ENCODE data around the gene ODR4. TPM values are rescaled to one million over a fixed set of nuclear protein-coding genes. Genes with fewer than 3 reads are reported as not detected.
A peak's percentile ranks its signal among the peaks of the same experiment; 100 is the strongest.

The ODR4 gene
- total and polyA plus RNA-seq, 2 experiments from 2014 or later, result 12.6 to 23.0 TPM

DNA sequence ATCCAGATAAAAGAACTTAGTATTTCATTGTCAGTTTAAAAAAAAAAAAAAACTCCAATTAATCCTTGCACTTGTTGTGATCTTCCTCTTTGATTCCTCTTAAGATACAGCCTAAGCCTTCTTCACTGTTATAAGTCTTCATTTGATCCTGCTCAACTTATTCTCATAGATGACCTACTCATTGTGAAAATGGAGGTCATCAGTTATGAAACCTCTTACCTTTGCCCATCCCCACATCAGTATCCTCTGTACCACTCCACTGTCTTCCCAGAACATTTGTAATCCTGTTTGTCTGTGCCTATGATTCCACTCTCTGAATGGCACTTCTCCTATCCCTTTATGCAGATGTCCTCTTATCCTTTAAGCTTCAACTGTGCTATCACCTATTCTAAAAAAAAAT lies 28.0 kb downstream of the ODR4 start:
- H3K9me3 ChIP-seq (ENCODE audit: low read depth), result no peaks in the 10 kb centered on the region
- no peak overlapping the region for H3K9ac ChIP-seq
- H3K9me2 ChIP-seq (ENCODE audit: insufficient read depth), result no peaks in the 10 kb centered on the region
- H3K79me2 ChIP-seq (ENCODE audit: insufficient read depth), result no peaks in the 10 kb centered on the region
- no peak overlapping the region for H3K4me2 ChIP-seq (ENCODE audit: unreplicated experiment)
- in situ Hi-C loops (cut with MboI), result loop anchor here (10.0 kb wide), 1 partner anchor 581 kb away; no protein-coding TSS in a partner anchor
- H2AFZ ChIP-seq, result no peak overlapping the region
- H3K27ac ChIP-seq, result no peak overlapping the region
- DNase-seq, result no peak
- H3F3A ChIP-seq (ENCODE audit: insufficient read depth), result peaks cover 15% of the 10 kb centered on the region; the same call in 1 of the 2 replicates
- H4K20me1 ChIP-seq (ENCODE audit: insufficient read depth), result no peaks in the 10 kb centered on the region
- peaks cover 20% of the 10 kb centered on the region for H3K4me1 ChIP-seq (ENCODE audit: insufficient read depth)
- no peaks in the 10 kb centered on the region for H3K27me3 ChIP-seq (replicated peaks; ENCODE audit: insufficient read depth)
- no peak for TF ChIP-seq EZH2phosphoT487 (IDR thresholded peaks at IDR 0.05; ENCODE audit: insufficient read depth, low read depth)
- TF ChIP-seq EZH2 (IDR thresholded peaks at IDR 0.05; ENCODE audit: insufficient read depth, poor library complexity, severe bottlenecking), result no peak
- H3K4me3 ChIP-seq, result no peak overlapping the region
- H3K36me3 ChIP-seq (ENCODE audit: low read depth), result peaks cover 52% of the 10 kb centered on the region

- peak overlapping the region; percentile 20 for H3K4me2 ChIP-seq (ENCODE audit: unreplicated experiment)
- no peaks in the 10 kb centered on the region for H3K27me3 ChIP-seq (replicated peaks; ENCODE audit: insufficient read depth)
- H3K36me3 ChIP-seq (ENCODE audit: low read depth), result peaks cover 51% of the 10 kb centered on the region
- DNase-seq, result peak; percentile 85
- no peak overlapping the region for H2AFZ ChIP-seq
- H3K9ac ChIP-seq, result peak overlapping the region; percentile 57
- no peaks in the 10 kb centered on the region for H4K20me1 ChIP-seq (ENCODE audit: insufficient read depth)
- H3K9me3 ChIP-seq (ENCODE audit: low read depth), result no peaks in the 10 kb centered on the region
- no peaks in the 10 kb centered on the region for H3K9me2 ChIP-seq (ENCODE audit: insufficient read depth)
- H3K79me2 ChIP-seq (ENCODE audit: insufficient read depth), result no peaks in the 10 kb centered on the region
- in situ Hi-C loops (cut with MboI), result loop anchor here (10.0 kb wide), 1 partner anchor 580 kb away; no protein-coding TSS in a partner anchor
- H3K4me3 ChIP-seq, result no peak overlapping the region
- H3F3A ChIP-seq (ENCODE audit: insufficient read depth), result peaks cover 15% of the 10 kb centered on the region; the same call in 1 of the 2 replicates
- peak overlapping the region; percentile 58 for H3K27ac ChIP-seq
- H3K4me1 ChIP-seq (ENCODE audit: insufficient read depth), result peaks cover 20% of the 10 kb centered on the region
- WGBS, 2 experiments (ENCODE audit: low coverage in 1 of 2, low lambda C conversion rate in 2 of 2, missing lambda C conversion rate in 2 of 2), result 12 to 13% methylated on average over 5 of the region's 5 CpGs
- TF ChIP-seq EZH2 (IDR thresholded peaks at IDR 0.05; ENCODE audit: insufficient read depth, poor library complexity, severe bottlenecking), result no peak
- no peak for TF ChIP-seq EZH2phosphoT487 (IDR thresholded peaks at IDR 0.05; ENCODE audit: insufficient read depth, low read depth)
Observed at GRCh38 chr1:186404454-186405051, 28.9 kb downstream of the ODR4 start.

DNA sequence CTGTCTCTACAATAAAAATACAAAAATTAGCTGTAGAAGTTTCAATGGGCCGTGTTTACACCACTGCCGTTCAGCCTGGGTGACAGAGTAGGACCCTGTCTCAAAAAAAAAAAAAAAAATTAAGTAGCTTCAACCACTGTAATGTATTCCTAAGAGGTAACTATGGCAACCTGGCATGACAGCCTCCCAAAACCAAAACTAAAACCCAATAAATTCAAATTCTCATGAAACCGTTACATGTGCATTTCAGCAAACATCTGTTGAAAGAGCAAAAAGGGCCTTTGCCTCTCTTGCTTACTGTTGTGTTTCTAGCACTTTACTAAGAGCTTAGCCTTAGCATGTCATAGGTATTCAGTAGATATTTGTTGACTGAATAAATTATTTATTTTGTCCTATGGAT lies 33.5 kb downstream of the ODR4 start:
- Histone ChIP-seq H3K9me2 (ENCODE audit: insufficient read depth) (no peaks in the 10 kb centered on the region), H3K9me3 (ENCODE audit: low read depth) (no peaks in the 10 kb centered on the region)

DNA sequence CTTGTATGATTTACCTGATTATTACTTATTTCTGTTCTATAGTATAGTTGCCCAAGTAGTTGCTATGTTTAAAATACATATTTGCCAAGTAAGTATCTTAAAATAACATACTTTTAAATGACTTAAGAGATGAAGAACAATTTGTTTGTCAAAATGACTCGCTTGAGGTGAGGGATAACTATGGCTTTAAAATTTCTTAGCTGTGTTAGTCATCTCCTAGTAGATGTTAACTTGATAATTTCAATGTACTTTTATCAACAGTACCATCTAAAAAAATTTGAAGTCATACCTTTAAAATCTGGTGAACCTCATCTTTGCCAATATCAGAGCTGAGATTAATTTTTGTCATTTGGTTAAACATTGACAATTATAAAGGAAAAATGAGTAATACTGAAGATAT lies 37.7 kb downstream of the ODR4 start:
- no peak for TF ChIP-seq EZH2phosphoT487 (IDR thresholded peaks at IDR 0.05; ENCODE audit: insufficient read depth, low read depth)
- no peak for TF ChIP-seq EZH2 (IDR thresholded peaks at IDR 0.05; ENCODE audit: insufficient read depth, poor library complexity, severe bottlenecking)
- Histone ChIP-seq H3K79me2 (ENCODE audit: insufficient read depth) (no peaks in the 10 kb centered on the region), H4K20me1 (ENCODE audit: insufficient read depth) (no peaks in the 10 kb centered on the region), H3F3A (ENCODE audit: insufficient read depth) (no peaks in the 10 kb centered on the region), H3K27ac (no peak overlapping the region), H3K4me1 (ENCODE audit: insufficient read depth) (peaks cover 9% of the 10 kb centered on the region), H3K4me3 (no peak overlapping the region), H3K4me2 (ENCODE audit: unreplicated experiment) (no peak overlapping the region), H3K9me2 (ENCODE audit: insufficient read depth) (no peaks in the 10 kb centered on the region), H2AFZ (no peak overlapping the region), H3K9me3 (ENCODE audit: low read depth) (no peaks in the 10 kb centered on the region), H3K36me3 (ENCODE audit: low read depth) (peaks cover 48% of the 10 kb centered on the region), H3K27me3 (replicated peaks; ENCODE audit: insufficient read depth) (no peaks in the 10 kb centered on the region), H3K9ac (no peak overlapping the region)
- in situ Hi-C loops (cut with MboI), result no loop called here
- 88 to 91% methylated on average over 1 of the region's 1 CpG for WGBS, 2 experiments (ENCODE audit: low coverage in 1 of 2, low lambda C conversion rate in 2 of 2, missing lambda C conversion rate in 2 of 2)
- DNase-seq, result peak; percentile 26

More for the DNA sequence above, 33.5 kb downstream of the ODR4 start:
- DNase-seq, result no peak
- 71 to 80% methylated on average over 3 of the region's 3 CpGs for WGBS, 2 experiments (ENCODE audit: low coverage in 1 of 2, low lambda C conversion rate in 2 of 2, missing lambda C conversion rate in 2 of 2)
- Histone ChIP-seq H3K27ac (no peak overlapping the region), H3K4me3 (no peak overlapping the region), H2AFZ (no peak overlapping the region), H3F3A (ENCODE audit: insufficient read depth) (no peaks in the 10 kb centered on the region), H4K20me1 (ENCODE audit: insufficient read depth) (no peaks in the 10 kb centered on the region), H3K4me1 (ENCODE audit: insufficient read depth) (peaks cover 18% of the 10 kb centered on the region), H3K9ac (no peak overlapping the region), H3K36me3 (ENCODE audit: low read depth) (peaks cover 68% of the 10 kb centered on the region), H3K4me2 (ENCODE audit: unreplicated experiment) (no peak overlapping the region), H3K79me2 (ENCODE audit: insufficient read depth) (no peaks in the 10 kb centered on the region), H3K27me3 (replicated peaks; ENCODE audit: insufficient read depth) (no peaks in the 10 kb centered on the region)
- no peak for TF ChIP-seq EZH2 (IDR thresholded peaks at IDR 0.05; ENCODE audit: insufficient read depth, poor library complexity, severe bottlenecking)
- TF ChIP-seq EZH2phosphoT487 (IDR thresholded peaks at IDR 0.05; ENCODE audit: insufficient read depth, low read depth), result no peak
- in situ Hi-C loops (cut with MboI), result loop anchor here (10.0 kb wide), 1 partner anchor 576 kb away; no protein-coding TSS in a partner anchor
